Measurements from ENCODE around the gene ASTN2.

ASTN2 gene

DNA sequence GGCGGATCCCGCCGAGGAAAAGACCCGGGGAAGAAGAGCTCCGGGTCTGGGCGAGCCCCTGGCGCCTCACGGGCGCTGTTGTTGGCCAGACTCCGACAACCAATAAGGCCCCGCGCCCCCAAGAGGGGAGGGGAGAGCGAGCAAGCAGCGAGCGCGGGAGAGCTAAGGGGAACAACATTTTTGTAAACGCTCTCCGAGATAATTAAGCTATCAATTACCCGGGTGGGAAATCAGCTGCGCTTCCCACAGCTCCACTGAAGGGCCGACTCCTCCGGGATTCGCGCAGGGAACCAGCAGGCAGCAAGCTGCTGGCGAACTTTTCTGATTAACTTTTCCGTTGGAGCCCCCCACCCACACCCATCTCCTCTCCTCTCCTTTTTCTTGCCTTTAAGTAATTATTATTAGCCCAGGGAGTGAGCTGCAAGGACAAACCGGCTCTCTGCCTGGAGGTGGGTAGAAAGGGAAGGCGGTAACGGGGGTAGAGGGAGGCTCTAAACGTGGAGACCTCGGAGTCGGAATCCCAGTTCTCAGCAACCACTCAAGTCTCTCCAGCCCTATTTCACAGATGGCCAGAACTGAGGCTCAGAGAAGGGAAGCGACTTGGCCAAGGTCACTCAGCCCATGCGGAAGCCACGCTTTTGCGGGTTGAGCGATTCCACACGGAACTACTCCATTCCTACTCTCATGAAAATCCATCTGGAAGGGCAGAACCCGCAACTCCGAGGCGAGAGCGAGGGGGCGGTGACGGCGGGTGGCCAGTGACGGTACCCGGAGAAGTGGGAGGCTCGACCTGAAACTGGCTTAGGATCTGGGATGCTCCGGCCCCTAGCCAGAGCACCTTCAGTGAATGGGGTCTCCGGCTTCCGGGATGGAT lies 1.3 kb downstream of the ASTN2 start:
- no peak for DNase-seq (ENCODE audit: low spot score)

DNA sequence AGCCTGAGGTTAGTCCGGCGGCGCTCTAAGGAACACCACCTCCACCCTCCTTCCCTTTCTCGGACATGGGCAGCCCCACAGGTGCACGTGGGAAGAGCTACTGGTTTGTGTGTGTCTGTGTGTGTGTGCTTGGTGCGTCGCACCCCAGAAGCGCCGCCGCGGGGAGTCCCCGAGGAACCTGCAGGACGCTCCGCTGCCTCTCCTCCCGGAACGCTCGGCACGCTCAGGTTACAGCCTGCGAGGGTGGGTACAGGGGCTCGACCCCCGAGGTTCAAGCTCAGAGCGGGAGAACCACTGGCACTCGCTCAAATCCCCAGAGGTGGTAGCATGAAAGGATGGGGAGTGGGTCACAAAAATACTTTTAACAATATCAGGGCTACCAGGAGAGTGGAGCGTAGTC lies 2.0 kb downstream of the ASTN2 start:
- no peak for DNase-seq (ENCODE audit: low spot score)

DNA sequence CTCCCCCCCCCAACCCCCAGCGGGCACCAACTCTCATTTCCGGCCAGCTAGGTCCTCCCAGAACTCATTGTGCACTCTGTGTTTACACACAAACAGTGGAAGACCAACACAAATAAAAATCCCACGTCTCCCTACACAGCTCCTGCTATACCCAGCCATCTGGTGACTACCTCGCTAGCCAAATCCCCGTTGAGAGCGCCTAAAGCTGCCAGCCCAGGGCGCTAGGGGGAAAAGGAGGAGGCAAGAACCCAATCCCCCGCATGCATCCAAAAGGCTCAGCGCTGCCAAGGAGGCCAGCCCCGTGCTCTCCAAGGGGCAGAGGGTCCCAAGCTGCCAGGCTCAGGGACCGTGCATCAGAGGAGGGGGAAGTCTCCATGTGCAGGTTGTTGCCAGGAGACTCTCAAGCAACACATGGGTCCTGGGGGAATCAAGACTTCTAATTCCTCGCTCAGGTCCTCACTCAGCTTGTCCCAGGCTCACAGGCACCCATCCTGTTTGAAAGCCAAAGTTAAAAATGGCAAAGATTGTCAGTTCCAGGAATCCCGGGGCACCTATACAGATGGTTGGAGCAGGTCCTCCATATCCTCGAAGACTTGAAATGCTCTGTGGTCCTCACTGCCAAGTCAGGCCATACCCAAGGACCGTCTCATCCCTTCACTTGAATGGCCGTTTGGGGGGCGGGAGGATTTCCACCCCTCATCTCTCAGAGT lies 2.7 kb downstream of the ASTN2 start:
- DNase-seq (ENCODE audit: low spot score), result no peak

DNA sequence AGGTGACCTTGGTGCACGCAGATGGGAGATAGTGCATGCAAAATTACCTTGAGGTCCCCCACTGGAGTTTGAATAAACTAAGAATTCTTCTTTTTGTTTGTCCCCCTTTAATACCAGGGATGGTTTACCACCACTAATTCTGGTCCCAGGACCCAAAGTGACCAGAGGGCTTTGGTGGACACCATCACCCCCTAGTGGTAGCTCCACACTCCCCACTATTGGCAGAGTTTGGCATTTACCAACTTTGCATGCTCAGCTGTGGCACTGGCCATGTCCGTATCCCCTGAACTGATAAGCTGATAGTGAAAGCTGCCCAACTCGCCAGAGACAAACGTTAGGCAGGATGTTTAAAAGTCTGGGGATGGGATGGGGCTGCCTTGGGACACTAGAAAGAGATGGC lies 3.3 kb downstream of the ASTN2 start:
- DNase-seq (ENCODE audit: low spot score), result peak; percentile 40

DNA sequence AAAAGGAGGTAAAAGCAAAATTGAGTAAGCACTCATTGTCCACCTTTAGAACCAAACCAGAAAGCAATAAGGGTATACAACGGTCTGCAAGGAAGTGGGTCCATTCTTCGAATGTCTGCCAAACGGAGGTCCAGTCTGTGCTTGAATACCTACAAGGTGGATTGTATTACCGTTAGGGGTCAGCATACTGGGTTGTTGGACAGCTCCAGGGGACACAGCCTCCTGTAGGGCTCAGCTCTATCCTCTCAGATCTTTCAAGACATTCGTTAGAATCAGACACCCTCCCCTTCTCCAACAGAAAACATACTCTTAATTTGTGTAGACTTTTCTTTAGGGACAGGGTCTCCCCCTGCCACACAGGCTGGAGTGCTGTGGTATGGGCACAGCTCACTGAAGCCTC lies 5.5 kb downstream of the ASTN2 start:
- DNase-seq (ENCODE audit: low spot score), result no peak

DNA sequence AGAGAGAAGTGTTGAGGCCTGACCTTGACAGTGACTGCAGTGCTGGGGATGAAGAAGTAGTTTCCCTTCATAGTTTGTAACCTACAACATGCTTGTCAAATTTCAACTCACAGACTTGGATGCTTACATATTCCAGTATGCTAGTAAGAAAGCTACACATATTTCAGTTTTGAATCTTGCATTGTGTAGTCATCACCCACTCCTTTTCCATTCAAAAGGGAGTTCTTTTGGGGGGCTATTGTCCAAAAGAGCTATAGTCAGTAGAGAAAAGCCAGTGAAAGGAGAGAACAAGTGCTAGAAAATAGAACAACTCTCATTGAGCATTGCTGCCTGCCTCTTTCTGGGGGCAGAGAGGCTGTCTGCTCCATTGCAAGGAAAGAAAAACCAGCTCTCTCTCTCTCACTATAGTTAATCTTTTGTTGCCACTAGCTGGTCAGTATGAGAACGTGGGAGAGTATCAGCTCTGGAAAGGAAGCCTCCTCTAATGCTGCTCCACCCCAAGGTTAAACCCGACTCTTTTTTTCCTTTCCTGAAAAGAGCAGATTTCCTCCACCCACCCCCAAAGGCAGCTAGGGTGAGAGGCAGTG lies 7.3 kb downstream of the ASTN2 start:
- no peak for DNase-seq (ENCODE audit: low spot score)

DNA sequence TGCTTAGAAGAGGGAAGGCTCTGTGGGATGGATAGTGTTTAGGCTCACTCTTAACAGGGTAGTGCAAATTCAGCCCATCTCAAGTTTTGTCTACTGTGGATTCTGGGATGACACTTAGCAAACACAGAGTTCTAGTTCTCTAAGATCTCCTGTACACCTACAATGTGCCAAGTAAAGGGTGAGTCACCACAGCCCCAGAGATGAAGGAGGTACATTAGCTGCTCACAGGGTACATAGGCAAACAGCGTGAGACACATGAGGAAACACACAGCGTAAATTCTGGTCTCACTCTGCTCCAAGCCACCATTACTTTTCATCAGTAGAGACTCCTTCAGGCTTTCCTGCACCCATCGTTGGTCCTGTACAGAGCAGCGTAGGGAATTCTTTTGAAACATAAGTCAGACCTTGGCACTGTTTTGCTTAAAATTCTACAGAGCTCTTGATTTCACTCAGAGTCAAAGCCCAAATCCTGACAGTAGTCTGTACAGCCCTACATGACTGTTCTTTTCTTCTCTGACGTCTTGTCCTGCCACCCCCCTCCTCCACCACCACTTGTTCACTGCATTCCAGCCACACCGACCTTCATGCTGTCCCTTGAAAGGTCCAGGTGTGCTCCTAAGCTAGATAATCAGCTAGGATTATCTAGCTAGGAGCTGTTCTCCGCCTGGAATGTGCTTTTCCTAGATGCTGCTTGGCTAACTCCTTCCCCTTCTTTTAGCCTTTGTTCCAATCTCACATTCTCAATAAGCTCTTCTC lies 8.7 kb downstream of the ASTN2 start:
- DNase-seq (ENCODE audit: low spot score), result no peak

DNA sequence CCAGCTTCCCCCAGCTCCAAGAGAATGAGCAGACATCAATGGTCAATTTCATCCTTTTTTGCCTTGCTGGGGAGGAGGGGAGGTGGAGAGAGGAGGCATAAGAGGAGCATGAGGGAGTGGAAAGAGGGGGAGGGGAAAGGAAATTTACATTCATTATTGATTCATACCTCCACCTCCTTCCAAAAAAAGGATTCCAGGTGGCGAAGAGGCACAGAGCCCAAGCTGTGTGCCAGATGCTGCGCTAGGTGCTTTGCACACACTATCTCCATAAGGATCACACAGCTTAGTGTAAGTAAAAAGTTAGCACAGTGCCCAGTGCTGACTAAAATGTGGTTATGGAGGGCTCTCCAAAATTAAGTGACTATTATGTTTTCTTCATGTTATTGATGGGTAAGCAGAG lies 11.0 kb downstream of the ASTN2 start:
- no peak for DNase-seq (ENCODE audit: low spot score)

DNA sequence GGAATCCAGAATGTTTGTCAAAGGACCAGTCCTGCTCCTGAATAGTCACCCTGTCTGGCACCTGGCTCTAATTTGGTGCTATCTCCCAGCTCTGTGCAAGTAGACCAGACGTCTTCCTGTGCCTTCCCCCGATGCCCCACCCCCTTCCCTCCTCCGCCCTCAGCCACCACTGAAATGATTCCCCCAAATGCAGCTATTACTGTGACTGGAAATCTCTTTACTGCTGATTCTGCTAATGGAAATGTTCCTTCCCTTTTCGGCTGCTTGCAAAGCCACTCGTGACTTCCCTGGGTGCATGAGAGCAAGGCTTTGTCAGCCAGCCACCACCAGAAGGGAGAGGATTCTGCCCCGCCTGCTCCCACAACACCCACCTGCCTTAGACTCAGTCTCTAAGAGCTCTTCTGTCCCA lies 11.4 kb downstream of the ASTN2 start:
- no peak for DNase-seq (ENCODE audit: low spot score)

DNA sequence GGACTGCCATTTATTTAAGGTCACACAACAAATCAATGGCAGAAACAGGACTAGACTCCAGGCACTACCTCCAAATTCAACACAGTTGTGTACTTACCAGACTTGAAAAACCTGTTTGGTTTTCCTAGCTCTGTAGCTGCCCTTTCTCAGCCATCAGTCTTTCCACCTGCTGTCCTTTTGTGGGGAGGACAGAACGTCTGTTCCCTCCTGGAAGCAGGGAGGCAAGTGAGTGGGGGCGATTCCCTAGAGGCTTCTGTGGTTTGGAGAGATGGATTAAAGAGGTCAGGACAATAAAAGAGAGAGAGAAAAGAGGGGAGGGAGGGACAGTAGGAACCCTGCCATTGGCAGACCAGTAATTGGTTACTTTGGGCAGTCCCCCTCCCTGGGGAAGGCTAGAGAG lies 14.7 kb downstream of the ASTN2 start:
- no peak for DNase-seq (ENCODE audit: low spot score)

DNA sequence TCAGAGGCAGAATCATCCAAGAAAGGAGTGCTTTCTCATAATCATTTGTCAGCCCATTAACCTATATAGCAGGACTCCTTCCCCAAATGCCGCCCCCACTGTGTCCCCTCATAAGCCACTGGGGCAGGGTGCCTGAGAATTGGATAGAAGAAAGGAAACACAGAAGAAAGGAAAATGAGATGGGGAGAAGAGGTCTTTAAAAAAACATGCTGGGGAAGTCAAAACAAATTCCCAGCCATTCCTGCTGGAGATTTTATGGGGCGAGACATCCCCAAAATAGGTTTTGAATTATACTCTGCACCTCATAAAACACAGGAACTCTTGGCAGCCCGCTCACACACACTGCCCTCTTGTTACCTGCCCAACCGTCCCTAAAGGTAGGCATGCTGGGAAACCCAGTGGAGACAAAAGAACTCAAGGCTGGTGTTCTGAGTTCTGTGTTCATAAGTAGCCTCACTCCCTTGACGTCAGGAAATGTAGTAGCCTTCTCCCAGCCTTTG lies 19.7 kb downstream of the ASTN2 start:
- DNase-seq (ENCODE audit: low spot score), result no peak

DNA sequence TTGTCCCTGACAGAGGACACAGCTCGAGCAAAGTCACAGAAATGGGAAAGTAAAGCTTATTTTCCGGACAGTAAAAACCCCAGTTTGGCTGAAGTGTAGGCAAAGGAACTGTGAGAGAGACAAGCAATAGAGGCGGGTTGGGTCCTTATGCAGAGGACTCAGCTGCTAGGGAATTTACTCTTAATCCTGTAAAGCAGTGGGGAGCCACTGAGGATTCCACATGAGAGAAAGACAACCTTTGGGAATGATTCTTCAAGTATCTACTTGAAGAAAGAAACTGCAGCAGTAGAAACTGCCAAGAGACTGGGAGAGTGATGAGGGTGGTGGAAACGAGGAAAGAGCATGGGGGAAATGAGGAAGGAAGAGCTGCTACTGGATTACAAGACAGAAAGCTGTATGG lies 20.2 kb downstream of the ASTN2 start:
- no peak for DNase-seq (ENCODE audit: low spot score)

DNA sequence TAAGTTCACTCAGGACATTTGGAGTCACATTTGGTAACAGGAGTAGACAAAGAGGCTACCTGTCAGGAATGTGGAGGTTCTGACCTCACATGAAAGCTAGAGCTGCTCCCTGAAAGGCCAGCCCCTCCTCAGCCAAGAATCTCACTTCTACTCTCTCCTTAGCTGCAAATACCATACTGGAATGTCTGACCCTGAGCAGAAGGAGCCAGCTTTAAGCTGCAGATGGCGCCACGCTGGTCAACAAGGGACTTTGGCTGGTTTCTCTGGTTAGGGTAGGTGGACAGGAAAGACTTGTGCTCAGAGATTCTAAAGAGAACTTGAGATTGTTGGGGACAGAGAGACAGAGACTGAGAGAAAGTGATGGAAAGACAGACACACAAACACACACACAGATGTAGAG lies 21.9 kb downstream of the ASTN2 start:
- no peak for DNase-seq (ENCODE audit: low spot score)

DNA sequence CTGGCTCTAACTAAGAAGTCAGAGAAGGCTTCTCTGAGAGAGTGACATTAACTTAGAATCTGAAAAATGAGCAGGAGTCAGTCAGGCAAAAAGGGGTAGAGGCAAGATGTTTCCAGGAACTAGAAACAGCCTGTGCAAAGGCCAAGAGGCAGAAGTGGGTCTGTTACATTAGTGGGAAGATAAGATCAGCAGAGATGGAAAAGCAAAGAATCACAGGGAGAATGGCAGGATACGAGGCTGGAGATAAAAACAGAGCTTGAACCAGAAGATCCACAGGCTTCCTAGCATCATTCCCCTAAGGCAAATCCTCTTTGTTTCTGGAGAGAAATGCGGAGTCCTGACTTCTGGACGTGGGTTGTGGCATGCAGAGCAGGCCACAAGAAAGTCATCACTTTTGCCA lies 27.4 kb downstream of the ASTN2 start:
- DNase-seq (ENCODE audit: low spot score), result no peak

DNA sequence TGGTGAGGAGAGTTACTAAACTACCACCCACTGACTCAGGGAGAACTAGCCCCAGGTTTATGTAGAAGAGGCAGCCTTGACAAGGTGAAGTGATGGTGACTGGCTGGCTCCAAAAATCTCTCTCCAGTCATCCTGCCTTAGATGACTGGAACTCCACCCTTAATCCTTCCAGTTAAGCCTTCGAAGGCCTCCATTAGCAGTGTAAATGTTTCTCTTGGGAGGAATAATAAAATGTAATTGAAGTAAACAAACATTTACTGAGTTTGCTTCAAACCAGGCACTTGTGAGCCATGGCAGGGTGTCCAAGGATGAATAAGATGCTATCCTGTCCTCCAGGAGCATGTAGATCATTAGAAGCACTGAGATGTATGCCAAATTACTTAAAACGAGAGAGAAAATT lies 35.5 kb downstream of the ASTN2 start:
- no peak for DNase-seq (ENCODE audit: low spot score)

DNA sequence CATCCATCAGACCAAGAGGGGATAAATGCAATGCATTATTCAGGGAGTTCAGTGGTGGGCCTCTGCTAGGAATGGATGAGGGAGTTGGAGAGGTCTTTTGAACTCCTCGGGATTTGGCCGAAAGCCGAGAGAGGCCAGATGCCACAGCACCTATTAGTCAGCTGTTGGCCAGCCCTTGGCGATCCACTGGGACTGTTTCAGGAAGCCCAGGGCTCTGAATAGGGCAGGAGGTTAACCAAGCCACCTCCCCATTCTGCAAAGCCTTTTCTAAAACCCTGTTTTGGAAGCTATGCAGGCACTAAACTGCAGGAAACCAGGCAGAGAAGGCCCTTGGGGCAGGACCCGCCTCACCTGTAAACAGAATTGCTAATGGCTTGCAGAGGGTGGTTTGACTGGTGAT lies 37.8 kb downstream of the ASTN2 start:
- no peak for DNase-seq (ENCODE audit: low spot score)

DNA sequence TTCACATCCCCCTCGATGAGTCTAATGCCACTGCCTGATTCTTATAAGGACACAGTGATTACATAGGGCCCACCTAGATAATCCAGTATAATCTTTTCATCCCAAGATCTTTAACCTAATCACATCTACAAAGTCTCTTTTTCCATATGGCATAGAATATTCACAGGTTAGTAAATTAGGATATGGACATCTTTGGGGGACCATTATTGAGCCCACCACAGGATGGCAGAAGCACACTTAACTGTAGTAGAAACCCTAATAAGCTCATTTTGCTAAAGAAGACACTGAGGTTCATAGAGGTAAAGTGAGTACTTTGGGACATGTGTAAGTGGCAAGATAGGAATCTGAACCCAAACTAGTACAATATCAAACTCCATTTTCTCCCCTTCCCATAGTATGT lies 38.9 kb downstream of the ASTN2 start:
- no peak for DNase-seq (ENCODE audit: low spot score)

DNA sequence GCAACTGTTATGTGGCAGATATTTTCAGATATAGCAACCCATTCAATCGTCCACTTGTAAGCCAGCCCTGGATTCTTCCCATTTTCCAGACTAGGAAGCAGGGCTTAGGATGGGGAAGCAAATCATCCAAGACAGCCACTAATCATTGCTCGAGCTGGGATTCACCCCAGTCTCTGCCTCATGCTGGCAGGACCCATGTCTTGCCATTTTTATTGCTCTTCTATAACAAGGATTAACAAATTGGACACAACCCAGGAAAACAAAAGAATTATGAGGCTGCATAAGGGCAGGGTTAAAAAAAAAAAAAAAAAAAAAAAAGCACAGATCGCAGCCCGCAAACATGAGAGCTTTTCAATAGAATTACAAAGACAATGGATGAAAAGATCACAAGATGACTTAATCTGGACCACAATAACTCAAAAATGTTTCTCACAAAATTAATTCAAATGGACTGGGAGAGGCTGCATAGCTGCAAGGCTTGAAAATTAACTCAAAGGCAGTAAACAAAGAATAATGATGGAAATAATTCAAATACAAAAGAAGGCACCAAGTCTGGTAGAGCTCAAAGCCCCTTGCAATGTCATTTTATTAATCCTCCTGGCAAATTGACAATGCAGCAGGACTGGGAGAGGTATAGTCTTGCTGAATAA lies 40.7 kb downstream of the ASTN2 start:
- DNase-seq (ENCODE audit: low spot score), result no peak

DNA sequence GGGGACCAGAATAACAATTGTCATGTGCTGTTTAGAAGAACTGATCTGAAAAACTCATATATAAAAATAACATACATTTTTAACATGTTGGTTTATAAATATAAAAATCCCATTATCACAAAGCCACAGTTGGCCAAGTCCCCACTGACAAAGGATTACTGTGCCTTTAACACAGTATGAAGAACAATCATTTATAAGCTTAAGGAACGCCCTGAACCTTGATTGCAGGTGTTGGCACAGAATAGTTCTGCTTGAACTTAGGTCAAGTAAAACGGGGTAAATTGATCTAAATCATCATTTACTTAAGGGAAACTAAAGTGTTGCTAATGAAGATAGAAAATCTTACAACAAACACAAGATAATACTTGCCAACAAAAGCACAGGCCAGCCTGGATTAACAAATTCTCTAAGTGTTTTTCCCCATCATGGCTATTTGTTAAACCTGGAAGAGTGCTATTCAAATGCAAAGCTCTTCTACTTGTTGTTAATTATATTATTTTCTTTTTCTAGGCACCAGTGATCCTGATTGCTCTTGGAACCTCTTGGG lies 46.1 kb downstream of the ASTN2 start:
- DNase-seq (ENCODE audit: low spot score), result no peak

DNA sequence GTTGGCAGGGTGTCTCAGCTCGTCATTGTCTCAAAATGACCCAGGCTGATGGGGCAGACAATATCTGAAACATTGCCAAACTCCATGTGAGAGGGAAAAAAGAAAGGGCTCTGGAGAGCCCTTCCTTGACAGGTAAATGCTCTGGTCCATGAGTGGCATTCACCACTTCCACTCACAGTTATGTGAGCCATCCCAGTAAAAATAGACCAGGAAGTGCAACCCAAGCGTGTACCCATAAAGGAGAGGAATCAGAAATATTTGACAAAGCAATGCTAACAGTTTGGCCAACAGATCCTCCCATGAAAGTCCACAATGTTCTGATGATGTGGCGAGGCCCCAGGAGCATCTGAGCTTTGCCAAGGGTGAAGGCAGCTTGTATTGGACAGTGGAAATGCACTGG lies 49.4 kb downstream of the ASTN2 start:
- DNase-seq (ENCODE audit: low spot score), result no peak

DNA sequence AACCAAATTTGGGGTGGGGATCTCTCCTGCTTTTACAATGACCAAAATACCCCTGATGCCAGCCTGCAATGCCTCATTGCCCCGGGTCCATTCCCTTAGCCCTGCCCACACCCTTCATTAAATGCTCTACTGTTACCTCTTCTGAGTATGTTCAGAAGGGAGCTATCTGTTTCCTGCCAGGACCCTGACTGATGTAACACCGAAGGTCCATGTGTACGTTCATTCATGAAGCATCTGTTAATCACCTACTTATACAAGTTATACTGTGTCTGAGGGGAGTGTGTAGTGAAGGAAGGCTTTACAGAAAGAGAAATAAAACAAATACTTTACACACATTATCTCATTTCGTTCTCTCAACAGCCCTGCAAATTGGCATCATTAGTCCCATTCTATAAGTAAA lies 51.9 kb downstream of the ASTN2 start:
- no peak for DNase-seq (ENCODE audit: low spot score)

DNA sequence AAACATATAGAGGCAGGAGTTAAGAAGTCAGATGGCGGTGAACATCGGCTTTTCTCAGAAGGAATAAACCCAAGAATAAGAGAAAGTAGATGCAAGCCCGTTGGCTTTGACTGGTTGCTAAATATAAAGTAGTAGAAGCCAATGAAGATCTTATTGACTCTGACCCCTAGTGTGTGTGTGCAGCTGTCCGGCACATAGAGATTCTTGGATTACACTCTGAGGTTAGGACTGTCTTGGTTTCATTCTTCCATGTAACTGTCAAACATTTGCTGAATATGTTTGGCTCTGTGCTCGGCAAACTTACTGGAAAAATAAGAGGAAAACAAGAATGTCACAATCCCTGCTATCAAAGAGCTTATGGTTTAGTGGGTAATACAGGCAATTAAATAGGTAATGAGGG lies 54.9 kb downstream of the ASTN2 start:
- no peak for DNase-seq (ENCODE audit: low spot score)
